HG03280 (cell line): Measurements from ENCODE around the gene HCN2.
A peak's percentile ranks its signal among the peaks of the same experiment; 100 is the strongest.
"Not testable (repeated sequence)": the region's sequence is repeated elsewhere in the genome, so short reads cannot be mapped to it uniquely, and the experiment has no call there.

Source experiments
- ATAC-seq: cut with Tn5 transposase; IDR thresholded peaks from one replicate; pipeline ENCODE4 v1.9.1; 2021; ENCODE audit warnings: mild to moderate bottlenecking, moderate library complexity; ENCODE audit not compliant: unreplicated experiment

Gene HCN2

GRCh38 chr19:617551-618246 lies 28.0 kb downstream of the HCN2 start:
- ATAC-seq, result no peak

- ATAC-seq, result no peak
Measured at GRCh38 chr19:618247-618619, 28.6 kb downstream of the HCN2 start.

- no peak for ATAC-seq
Measured at GRCh38 chr19:618674-619285, 29.1 kb downstream of the HCN2 start.

- no peak for ATAC-seq
Measured at GRCh38 chr19:619286-620002, 29.8 kb downstream of the HCN2 start.

GRCh38 chr19:620166-620862 lies 30.6 kb downstream of the HCN2 start:
- ATAC-seq, result no peak

GRCh38 chr19:621191-621590 lies 31.5 kb downstream of the HCN2 start:
- not testable (repeated sequence) for ATAC-seq

- no peak for ATAC-seq
Measured at GRCh38 chr19:621819-622218, 32.1 kb downstream of the HCN2 start.

- no peak for ATAC-seq
Measured at GRCh38 chr19:622666-623065, 33.0 kb downstream of the HCN2 start.

GRCh38 chr19:623175-623916 lies 33.7 kb downstream of the HCN2 start:
- ATAC-seq, result no peak

- ATAC-seq, result no peak
Measured at GRCh38 chr19:623974-624373, 34.3 kb downstream of the HCN2 start.

GRCh38 chr19:624433-625109 lies 34.9 kb downstream of the HCN2 start:
- no peak for ATAC-seq

GRCh38 chr19:625257-625656 lies 35.6 kb downstream of the HCN2 start:
- no peak for ATAC-seq

- not testable (repeated sequence) for ATAC-seq
Measured at GRCh38 chr19:626566-626965, 36.9 kb downstream of the HCN2 start.

GRCh38 chr19:628168-628567 lies 38.5 kb downstream of the HCN2 start:
- no peak for ATAC-seq

- ATAC-seq, result not testable (repeated sequence)
Measured at GRCh38 chr19:629515-629914, 39.8 kb downstream of the HCN2 start.

GRCh38 chr19:629961-630714 lies 40.5 kb downstream of the HCN2 start:
- ATAC-seq, result no peak

GRCh38 chr19:632579-633067 lies 42.9 kb downstream of the HCN2 start:
- peak; percentile 30 for ATAC-seq

GRCh38 chr19:633068-633785 lies 43.5 kb downstream of the HCN2 start, which contains the start of gene POLRMT:
Gene POLRMT (minus strand): TSS chr19:633537. CDS start chr19:633512, 25 bp downstream.
- peak; percentile 87 for ATAC-seq
